Measurements from ENCODE around the gene DGKD. TPM values are rescaled to one million over a fixed set of nuclear protein-coding genes. Genes with fewer than 3 reads are reported as not detected.

DGKD gene
- polyA plus RNA-seq, 4 donors = 23.2 to 30.8 (median 24.4) TPM

DNA sequence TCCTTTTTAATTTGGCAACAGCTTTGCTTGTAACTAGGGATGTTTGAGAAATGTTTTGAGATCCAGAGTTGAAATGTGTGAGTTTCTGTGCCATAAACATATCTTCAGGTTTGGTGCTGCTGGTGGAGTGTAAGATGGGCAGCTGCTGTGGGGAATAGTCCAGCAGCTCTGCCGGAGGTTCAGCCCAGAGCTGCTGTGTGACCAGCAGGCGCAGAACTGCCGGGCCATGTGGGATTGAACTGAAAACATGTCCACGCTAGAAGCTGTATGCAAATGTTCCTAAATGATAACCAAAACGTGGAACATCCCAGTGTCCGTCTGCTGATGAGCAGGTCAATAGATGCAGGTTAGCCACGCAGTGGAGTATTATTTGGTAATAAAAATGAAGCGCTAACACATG lies 99.6 kb downstream of the DGKD start:
- no peak for DNase-seq (ENCODE audit: low read depth in 4 of 4, low spot score in 3 of 4)

DNA sequence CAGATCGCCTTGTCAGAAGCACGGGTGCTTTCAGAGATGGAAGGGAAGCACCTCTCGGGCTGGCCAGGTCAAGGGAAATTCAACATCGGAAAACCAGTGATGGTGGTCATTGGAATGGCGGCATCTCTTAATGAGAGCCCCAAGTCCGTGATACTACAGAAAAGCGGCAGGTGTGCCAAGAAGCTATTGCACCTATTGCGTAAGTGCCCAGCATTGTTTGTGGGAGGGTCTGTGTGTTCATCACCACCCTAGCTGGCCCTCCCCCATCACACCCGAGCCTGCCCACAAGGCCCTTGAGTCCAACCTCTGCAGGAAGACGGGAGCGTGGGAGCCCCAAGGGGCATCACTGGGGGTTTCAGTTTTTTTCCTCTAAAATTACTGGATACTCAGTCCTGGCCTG lies 100.7 kb downstream of the DGKD start:
- no peak for DNase-seq (ENCODE audit: low read depth in 4 of 4, low spot score in 3 of 4)

DNA sequence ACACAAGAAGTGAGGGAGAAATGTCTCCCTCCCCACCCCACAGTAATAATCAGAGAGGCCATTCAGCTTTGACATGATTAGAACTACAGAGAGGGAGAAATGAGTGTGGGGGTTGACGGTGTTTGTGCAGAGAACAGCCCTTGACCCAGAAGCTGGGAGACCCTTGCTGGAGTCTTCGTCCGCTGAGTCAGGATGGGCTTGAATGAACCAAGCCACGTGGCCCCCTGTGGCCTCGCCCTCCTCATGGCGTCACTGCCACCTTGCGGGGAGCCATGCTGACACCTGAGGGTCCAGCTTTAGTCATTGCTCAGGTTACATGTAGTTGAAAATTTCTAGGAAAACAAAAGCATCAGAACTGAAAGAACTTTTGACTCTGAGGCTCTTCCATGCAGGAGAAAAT lies 101.2 kb downstream of the DGKD start:
- no peak for DNase-seq (ENCODE audit: low read depth in 4 of 4, low spot score in 3 of 4)

DNA sequence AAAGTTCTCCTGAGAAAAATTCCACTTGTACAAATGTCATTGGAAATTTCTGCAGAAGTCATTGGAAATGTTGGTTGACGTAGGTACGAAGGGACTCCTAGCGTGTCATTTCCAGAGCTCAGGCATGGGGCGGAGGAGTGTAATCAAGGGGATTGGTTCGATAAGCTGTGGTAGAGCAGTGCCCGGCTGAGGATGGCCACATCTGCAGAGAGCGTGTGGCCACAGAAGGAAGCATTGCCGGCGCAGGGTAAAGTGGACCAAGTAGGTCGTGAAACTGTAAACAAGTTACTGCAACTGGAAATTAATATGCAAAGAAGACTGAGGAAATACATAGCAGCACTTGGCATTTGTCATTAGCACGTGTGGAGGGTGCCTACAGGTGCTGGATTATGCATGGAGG lies 101.8 kb downstream of the DGKD start:
- DNase-seq (ENCODE audit: low read depth in 4 of 4, low spot score in 3 of 4) = no peak

DNA sequence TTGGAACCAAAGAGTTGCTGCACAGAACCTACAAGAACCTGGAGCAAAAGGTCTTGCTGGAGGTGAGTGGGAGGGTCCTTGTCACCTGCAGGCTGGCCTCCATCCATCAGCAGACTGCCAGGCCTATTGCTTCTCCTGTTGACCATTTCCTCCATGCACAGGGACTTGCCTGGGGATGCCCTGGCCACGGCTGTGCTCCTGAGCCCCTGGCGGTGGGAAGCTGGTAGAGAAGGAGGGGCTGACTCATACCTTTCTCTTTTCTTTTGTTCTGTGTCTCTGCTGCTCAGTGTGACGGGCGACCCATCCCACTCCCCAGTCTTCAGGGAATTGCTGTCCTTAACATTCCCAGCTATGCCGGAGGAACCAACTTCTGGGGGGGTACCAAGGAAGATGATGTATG lies 102.6 kb downstream of the DGKD start:
- no peak for DNase-seq (ENCODE audit: low read depth in 4 of 4, low spot score in 3 of 4)

DNA sequence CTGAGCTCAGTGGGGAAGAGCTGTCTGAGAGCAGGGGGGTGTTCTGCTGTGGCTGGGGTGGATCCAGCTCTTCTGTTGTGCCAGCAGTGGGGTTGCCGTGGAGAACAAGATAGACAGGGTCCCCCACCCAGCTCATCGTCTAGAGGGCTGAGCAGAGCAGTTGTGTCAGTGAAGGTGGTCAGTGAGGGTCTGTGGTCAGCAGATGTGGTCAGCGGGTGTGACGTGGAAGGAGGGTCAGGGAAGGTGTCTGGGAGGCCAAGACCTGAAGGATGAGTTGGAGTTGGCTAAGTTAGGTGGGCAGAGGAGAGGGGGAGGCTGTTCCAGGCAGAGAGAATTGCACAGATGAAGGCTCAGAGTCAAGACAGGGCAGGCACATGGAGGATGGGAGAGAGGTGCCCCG lies 103.1 kb downstream of the DGKD start:
- DNase-seq (ENCODE audit: low read depth in 4 of 4, low spot score in 3 of 4) = no peak

DNA sequence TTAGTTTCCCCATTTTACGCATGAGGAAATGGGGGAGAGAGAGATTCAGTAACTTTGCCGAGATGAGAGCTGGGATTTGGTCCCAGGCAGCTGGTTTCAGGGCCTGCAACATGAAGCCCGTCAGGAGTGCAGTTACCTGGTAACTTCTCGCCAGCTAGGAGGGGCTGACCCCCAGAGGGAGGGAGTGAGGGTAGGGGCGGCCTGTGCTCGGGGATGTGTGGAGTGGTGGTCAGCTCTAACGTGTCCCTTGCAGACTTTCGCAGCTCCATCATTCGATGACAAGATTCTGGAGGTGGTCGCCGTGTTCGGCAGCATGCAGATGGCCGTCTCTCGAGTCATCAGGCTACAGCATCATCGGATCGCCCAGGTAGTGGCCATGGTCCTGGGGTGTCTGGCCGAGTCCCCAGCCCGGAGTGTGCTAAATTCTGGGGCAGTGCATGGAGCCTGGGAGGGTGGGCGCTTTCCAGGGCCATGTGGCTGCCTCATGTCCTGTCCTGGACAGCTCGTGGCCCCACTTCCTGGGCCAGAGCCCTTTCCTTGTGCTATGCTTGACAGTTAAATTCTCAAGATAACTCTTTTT lies 103.8 kb downstream of the DGKD start:
- no peak for DNase-seq (ENCODE audit: low read depth in 4 of 4, low spot score in 3 of 4)

DNA sequence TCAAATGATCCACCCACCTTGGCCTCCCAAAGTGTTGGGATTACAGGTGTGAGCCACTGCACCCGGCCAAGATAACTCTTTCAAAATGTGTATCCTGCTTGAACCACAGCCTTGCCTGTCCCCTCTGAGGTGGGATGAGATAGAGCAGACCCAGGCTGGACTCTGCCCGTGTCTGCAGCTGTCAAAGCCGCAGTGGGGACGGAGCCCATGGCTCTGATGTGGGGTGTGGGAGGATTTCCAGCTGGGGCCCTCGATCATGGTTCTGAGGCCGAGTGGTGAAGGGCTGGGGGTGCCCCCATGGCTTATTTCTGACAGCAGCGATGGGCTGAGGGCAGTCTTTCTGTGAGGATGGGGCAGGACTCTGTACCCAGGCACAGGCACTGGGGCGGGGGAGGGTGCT lies 104.5 kb downstream of the DGKD start:
- no peak for DNase-seq (ENCODE audit: low read depth in 4 of 4, low spot score in 3 of 4)

DNA sequence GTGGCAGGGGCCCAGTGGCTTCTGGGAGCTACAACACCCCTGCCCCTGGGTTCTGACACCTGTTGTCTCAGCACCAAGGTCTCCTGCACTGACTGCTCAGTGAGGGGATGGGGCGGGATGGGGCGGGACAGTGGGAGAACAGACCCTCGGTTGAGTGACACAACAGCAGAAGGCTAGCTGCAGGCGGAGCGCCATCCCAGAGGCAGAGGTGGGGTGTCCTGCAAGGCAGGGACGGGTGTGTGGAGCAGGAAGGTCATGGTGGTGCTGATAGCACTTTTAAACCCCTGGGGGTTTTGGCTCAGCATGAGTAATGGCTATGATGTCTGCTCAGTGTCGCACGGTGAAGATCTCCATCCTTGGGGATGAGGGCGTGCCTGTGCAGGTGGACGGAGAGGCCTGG lies 105.1 kb downstream of the DGKD start:
- no peak for DNase-seq (ENCODE audit: low read depth in 4 of 4, low spot score in 3 of 4)

DNA sequence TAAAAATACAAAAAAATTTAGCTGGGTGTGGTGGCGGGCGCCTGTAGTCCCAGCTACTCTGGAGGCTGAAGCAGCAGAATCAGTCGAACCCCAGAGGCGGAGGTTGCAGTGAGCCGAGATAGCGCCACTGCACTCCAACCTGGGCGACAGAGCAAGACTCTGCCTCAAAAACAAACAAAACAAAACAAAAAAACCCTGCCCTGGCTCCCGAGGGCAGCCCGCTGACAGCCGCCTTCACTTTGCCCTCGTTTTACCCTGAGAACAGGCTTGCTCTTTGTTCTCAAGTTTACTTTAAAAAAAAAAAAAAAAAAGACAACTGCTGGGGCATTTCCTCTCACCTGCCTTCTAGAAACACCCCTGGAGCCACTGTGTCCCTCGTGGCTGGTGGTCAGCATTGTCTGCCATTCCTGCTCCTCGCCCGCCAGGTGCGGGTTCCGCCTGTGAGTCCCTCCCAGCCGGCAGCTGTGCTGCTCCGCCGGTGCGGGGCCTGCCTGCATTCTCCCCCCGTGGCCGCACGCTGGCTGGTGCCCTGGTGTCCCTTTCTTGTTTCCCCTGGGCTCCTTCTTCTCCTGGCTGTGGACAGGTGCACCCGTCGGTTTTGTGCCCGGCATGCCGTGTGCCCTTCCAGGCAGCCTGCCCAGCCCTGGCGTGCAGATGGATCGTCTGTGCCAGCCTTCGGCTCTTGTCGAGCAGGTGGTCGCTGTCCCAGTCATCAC lies 106.6 kb downstream of the DGKD start:
- no peak for DNase-seq (ENCODE audit: low read depth in 4 of 4, low spot score in 3 of 4)

DNA sequence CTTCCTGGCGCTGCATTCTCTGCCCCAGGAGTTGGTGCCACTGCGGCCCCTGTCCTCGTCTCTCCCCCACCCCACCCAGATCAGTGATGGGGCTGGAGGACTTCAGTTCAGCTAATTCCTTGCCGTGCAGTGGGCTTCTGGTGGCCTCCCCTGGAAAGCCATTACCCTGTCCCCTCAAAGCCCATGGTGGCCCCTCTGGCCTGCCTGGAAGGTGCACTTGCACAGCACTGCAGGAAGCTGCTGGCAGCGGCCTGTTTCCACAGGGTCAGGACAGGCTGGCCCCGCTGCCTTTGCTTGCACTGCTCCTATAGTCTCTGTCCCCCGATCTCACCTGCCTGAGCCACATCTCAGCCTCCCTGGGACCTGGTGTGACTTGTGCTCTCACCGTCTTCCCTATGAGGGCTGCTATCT lies 107.2 kb downstream of the DGKD start:
- no peak for DNase-seq (ENCODE audit: low read depth in 4 of 4, low spot score in 3 of 4)

DNA sequence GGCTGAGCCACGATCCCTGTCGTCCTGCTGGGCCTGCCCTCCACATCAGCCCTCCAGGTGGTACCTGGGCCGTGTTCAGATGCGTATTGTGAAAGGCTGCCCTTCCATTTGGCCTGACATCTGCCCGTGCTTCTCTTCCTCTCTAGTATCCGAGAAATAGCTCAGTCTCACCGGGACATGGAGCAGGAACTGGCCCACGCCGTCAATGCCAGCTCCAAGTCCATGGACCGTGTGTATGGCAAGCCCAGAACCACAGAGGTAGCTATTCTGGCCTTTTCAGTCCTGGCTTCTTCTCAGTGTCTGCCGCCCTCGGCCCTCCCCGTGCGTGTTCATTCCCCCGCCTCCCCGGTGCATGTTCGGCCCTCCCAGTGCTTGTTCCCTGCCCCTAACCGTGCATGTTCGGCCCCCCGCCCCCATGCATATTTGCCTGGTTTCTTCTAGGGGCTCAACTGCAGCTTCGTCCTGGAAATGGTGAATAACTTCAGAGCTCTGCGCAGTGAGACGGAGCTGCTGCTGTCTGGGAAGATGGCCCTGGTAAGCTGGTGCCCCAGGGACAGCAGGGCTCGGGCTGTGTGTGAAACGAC lies 108.0 kb downstream of the DGKD start:
- no peak for DNase-seq (ENCODE audit: low read depth in 4 of 4, low spot score in 3 of 4)

DNA sequence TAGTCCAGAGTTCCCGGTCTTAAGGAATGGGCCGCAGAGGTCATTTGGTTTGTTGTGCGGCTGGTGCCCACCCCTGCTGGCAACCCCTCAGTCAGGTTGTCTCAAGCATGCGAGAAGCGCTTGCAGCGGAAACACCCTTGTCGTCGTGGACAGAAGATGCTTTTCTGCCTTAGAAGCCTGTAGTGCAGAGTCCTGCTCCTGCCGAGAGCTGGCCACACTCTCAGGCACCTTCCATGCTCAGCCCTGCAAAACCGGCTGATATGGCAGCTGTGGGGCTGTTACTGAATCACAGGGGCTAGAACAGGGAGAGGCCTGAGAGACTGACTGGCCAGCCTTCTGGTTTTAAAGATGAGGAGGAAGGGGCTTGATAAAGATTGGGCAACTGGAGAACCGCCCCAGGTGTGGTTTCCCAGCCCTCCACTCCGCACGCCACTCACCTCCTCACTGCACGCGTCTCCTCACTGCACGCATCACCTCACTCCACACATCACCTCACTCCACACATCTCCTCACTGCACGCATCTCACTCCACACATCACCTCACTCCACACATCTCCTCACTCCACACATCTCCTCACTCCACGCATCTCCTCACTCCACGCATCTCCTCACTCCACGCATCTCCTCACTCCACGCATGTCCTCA lies 108.7 kb downstream of the DGKD start:
- no peak for DNase-seq (ENCODE audit: low read depth in 4 of 4, low spot score in 3 of 4)

DNA sequence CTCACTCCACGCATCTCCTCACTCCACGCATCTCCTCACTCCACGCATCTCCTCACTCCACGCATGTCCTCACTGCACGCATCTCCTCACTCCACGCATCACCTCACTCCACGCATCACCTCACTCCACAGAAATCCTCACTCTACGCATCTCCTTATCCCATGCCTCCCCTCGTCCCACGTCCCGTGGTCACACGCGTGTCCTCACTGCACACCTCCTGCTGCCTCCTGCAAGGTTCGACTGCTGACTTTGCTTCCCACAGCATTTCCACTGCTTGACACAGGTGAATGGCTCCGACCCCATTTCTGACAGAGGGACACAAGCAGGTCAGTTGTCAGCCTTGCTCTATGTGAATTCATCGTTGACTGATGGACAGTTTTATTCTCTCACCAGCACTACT lies 109.3 kb downstream of the DGKD start:
- DNase-seq (ENCODE audit: low read depth in 4 of 4, low spot score in 3 of 4) = no peak

DNA sequence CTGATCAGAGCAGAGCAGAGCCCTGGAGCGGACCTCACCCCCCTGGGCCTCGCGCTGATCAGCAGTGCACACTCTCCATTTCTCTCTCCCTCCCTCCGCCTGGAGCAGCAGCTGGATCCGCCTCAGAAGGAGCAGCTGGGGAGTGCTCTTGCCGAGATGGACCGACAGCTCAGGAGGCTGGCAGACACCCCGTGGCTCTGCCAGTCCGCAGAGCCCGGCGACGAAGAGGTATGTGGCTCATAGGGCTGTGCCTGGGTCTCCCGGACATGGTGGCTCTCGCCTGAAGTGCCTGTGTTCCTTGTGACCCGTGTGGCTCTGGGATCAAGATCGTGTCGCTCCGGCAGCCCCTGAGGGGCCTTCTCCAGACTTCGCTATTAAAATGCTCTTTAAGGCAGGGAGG lies 109.8 kb downstream of the DGKD start:
- DNase-seq (ENCODE audit: low read depth in 4 of 4, low spot score in 3 of 4) = no peak

DNA sequence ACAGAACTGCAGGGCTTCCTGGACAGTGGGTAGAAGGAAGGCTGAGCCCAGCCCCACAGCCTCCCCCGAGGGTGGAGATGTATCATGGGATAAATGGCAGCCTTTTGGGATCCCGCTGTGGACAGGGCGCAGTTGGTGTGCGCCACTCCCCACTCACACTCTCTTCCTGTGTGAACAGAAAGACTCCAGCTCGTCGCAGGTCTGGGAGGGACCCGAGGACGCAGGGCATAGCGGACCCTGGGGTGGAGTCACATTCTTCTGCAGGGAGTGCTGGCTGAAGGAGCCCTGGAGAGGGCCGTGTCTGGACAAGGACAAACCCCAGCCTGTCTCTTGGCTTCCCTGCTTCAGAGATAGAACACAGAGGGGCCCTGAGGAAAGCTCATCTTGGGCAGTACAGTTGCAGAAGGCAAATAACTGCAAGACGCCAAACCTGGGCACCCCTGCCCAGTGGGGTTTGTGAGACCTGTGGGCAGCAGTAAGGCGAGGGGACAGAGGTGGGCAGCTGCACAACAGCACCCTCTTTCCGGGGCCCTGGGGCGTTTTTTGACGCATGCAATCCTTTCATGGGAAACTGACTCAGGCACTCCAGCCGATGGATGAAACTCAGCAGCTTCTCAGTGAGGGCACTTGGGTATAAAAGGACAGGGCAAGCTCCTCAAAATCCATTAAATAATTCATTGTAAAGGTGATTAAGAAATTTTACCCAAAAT lies 110.4 kb downstream of the DGKD start:
- DNase-seq (ENCODE audit: low read depth in 4 of 4, low spot score in 3 of 4) = no peak

DNA sequence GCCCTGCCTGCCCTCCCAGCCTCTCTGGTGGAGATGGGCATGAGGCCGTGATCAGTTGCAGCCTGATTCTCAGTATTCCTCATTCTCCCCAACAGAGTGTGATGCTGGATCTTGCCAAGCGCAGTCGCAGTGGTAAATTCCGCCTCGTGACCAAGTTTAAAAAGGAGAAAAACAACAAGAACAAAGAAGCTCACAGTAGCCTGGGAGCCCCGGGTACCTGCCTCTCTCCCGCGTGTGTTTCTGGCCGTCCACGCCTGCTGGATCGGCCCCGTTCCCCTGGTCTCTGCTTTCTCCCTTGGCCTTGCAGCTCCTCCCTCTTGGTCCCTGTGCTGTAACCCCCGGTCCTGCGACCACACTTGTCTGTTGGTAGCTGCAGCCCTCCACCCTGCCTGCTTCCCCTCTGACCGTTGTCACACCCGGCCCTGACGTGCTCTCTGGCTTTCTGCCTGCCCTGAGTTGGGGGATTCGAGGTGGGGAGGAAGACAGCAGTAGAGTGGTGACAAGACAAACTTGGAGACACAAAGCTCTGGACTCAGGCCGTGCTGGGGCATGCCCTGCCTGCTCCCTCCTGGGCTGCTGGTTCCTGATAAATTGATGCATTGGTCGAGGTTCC lies 112.8 kb downstream of the DGKD start:
- DNase-seq (ENCODE audit: low read depth in 4 of 4, low spot score in 3 of 4) = no peak

DNA sequence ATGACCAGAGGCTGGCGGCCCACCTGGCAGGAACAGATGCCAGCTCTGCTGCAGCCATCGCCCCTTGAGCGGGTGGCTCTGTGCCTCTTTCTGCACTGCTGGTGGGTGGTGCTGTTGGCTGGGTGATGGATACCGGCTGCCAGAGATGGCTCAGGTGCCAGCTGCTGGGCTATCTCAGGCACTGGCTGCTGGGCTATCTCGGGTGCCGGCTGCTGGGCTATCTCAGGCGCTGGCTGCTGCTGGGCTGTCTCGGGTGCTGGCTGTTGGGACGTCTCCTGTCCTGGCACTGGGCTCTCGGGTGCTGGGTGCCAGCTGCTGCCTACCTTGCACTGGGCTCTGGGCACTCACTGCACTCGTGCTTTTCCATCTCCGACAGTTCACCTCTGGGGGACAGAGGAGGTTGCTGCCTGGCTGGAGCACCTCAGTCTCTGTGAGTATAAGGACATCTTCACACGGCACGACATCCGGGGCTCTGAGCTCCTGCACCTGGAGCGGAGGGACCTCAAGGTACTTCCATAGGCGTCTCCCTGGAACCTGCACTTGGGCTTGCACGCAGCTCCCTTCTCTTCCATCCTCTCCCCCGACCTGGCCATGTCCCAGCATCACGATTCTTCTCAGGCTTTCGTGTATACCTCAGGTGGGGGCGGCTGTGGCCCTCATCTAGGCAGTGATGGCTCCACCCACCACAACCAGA lies 113.9 kb downstream of the DGKD start:
- no peak for DNase-seq (ENCODE audit: low read depth in 4 of 4, low spot score in 3 of 4)

DNA sequence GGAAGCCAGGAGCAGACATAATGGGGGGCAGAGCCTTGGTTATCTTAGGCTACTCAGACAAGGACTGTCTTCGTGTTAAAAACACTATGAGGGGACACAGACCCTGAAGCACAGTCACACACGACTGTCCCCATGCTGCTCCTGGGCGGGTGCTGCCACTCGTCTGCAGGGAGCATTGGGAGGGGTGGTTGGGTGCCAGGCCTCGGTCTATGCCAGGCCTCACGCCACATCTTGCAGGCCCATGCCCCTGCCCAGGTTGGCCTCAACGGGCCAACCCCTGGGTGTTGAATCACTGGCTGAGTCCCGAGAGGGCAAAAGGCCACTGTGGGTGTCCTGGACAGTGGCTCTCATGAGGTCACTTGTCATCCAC lies 114.4 kb downstream of the DGKD start:
- no peak for DNase-seq (ENCODE audit: low read depth in 4 of 4, low spot score in 3 of 4)

DNA sequence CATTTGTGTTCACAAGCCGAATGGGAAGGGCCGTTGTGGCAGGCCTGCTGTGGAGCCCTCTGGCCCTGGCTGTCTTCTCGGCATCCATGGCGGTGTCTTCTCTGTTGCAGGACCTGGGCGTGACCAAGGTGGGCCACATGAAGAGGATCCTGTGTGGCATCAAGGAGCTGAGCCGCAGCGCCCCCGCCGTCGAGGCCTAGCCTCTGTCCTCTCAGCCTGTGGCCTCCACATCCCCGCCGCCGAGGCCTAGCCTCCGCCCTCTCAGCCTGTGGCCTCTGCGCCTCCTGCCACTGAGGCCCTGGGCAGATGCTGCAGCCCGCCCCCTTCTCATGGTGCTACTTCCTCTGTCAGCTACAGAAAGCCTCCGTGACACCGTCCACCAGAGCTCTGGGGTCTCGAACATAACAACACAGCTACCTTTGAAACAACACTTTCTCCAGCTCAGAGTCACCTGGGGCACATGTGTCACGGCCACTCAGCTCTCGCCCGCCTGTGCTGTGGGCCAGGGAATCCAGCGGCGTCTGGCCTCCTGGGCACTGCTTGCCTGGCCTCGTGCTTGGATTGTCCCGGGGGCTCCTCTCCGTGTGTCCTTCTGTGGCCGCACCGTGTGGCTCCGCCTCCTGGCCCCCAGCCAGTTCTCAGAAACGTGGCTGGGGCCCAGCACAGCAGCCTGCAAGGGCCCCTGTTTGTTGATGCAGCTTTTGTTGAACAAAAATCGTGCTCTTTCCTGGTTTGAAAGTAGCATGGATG lies 115.1 kb downstream of the DGKD start:
- no peak for DNase-seq (ENCODE audit: low read depth in 4 of 4, low spot score in 3 of 4)
